ENCODE measurements around the gene TNFSF8.

DNA sequence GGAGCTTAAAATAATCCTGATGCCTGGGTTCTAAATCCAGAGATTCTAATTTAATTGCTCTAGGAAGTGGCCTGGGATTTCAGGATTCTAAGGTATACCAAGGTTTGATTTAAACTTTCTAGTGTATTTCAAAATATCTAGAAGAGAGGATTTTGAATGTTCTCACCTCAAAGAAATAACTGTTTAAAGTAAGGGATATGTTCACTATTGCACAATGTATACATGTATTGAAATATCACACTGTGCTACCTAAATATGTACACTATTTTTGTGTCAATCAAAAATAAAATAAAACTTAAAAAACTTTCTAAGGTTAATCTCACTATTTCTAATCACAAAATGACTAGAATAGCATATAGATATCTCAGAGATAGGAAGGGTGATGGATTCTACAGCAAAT, 34.0 kb downstream of the TNFSF8 start:
- TF ChIP-seq CTCF (conservative IDR thresholded peaks at IDR 0.05) (no peak), EZH2 (IDR thresholded peaks at IDR 0.05; ENCODE audit: low read depth) (no peak)

Measured in PC-9 (cell line).